ENCODE data around the gene WDR6.

DNA sequence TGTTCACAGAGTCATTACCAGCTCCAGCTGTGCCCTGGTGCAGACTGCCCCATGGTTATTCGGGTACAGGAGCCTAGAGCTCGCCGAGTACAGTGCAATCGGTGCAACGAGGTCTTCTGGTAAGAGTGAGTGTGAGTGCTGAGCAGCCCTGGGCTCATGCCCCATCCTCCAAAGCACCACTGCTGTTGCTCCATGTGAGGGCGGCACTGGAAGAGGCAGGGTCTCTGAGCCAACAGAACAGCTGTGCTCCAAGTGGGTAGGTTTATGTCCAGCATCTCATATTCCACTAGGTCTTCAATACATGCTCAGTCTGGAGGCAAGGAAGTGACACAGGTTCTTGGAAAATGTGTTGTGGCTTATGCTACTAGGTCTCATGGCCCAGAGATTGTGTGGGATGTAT, 36.6 kb upstream of the WDR6 start:
- TF ChIP-seq CTCF (IDR thresholded peaks at IDR 0.05; ENCODE audit: insufficient read depth, low read length, poor library complexity, severe bottlenecking) = no peak
- no peak for TF ChIP-seq EZH2phosphoT487 (conservative IDR thresholded peaks at IDR 0.05; ENCODE audit: low read length)
